Astrocyte of the hippocampus (primary cell): ENCODE measurements around the gene HNRNPA2B1.
"Not testable (repeated sequence)": the region's sequence is repeated elsewhere in the genome, so short reads cannot be mapped to it uniquely, and the experiment has no call there.

Experiments
- DNase-seq: peaks from one replicate; pipeline ENCODE4 v3.0.0; 2011; ENCODE audit warnings: low read depth, low spot score

The HNRNPA2B1 gene

DNA sequence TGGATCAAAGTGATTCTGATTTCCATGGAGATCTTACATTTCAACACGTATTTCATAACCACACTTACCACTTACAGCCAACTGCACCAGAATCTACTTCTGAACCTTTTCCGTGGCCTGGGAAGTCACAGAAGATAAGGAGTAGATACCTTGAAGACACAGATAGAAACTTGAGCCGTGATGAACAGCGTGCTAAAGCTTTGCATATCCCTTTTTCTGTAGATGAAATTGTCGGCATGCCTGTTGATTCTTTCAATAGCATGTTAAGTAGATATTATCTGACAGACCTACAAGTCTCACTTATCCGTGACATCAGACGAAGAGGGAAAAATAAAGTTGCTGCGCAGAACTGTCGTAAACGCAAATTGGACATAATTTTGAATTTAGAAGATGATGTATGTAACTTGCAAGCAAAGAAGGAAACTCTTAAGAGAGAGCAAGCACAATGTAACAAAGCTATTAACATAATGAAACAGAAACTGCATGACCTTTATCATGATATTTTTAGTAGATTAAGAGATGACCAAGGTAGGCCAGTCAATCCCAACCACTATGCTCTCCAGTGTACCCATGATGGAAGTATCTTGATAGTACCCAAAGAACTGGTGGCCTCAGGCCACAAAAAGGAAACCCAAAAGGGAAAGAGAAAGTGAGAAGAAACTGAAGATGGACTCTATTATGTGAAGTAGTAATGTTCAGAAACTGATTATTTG lies 15.3 kb downstream of the HNRNPA2B1 start:
- no peak for DNase-seq

DNA sequence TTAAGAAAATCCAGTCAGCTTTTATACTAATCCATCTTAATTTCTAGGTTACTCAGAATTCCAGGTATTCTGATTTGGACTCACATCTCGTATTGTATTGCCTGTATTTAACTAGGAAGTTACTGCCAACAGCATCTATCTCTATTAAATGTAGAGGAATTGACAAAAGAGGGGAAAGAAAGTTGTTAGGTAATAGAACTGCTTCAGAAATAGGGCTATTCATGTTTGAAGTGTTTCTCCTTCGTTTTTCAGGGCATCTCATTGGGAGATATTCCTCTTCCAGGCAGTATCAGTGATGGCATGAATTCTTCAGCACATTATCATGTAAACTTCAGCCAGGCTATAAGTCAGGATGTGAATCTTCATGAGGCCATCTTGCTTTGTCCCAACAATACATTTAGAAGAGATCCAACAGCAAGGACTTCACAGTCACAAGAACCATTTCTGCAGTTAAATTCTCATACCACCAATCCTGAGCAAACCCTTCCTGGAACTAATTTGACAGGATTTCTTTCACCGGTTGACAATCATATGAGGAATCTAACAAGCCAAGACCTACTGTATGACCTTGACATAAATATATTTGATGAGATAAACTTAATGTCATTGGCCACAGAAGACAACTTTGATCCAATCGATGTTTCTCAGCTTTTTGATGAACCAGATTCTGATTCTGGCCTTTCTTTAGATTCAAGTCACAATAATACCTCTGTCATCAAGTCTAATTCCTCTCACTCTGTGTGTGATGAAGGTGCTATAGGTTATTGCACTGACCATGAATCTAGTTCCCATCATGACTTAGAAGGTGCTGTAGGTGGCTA lies 16.1 kb downstream of the HNRNPA2B1 start:
- not testable (repeated sequence) for DNase-seq

DNA sequence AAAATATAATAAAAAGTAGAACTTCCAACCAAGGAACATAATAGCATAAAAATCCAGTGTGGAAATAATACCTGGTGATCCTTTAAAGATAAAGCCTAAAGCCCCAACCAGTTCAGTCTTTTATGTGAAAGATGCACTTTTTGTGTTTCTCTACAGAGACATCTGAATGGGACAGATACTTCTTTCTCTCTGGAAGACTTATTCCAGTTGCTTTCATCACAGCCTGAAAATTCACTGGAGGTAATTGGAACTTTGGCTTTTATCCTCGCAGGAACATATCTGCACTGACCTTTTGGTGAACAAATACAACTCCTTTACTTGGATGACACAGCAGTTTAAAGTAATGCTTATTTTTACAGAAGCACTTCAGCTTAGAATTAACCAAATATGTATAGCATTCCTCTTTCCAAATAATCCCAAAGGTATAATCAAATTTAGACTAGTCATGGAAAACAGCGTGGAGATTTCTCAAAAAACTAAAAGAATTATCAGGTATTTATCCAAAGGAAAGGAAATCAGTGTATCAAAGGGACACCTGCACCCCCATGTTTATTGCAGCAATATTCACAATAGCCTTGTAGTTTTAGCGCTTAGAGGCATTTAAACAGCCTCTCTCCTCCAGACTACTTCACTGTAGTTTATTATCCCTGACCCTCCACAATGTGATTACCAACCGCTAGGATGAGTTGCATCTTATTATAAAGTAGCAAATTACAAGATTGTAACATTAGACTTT lies 16.8 kb downstream of the HNRNPA2B1 start:
- DNase-seq = no peak

DNA sequence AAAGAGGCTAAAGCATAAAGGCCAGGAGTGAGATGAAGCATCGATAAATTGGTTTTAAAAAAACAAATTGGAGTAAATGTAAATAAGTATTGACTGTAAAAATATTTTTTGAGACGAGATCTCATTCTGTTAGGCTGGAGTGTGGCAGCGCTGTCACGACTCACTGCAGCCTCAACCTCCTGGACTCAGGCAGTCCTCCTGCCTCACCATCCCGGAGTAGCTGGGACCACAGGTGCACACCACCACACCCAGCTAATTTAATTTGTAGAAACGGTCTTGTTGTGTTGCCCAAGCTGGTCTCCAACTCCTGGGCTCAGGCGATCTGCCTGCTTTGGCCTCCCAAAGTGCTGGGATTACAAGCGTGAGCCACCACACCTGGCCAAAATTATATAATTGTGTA lies 17.8 kb downstream of the HNRNPA2B1 start:
- no peak for DNase-seq

DNA sequence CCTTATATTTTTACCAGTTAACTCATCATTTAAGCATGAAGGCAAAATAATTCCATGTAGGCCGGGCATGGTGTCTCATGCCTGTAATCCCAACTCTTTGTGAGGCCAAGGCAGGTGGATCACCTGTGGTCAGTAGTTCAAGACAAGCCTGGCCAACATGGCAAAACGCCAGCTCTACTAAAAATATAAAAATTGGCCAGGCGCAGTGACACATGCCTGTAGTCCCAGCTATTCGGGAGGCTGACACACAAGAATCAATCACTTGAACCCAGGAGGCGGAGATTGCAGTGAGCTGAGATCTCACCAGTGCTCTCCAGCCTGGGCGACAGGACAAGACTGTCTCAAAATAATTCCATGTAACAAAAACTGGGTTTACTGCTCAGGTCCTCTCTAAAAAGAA lies 18.3 kb downstream of the HNRNPA2B1 start:
- no peak for DNase-seq

DNA sequence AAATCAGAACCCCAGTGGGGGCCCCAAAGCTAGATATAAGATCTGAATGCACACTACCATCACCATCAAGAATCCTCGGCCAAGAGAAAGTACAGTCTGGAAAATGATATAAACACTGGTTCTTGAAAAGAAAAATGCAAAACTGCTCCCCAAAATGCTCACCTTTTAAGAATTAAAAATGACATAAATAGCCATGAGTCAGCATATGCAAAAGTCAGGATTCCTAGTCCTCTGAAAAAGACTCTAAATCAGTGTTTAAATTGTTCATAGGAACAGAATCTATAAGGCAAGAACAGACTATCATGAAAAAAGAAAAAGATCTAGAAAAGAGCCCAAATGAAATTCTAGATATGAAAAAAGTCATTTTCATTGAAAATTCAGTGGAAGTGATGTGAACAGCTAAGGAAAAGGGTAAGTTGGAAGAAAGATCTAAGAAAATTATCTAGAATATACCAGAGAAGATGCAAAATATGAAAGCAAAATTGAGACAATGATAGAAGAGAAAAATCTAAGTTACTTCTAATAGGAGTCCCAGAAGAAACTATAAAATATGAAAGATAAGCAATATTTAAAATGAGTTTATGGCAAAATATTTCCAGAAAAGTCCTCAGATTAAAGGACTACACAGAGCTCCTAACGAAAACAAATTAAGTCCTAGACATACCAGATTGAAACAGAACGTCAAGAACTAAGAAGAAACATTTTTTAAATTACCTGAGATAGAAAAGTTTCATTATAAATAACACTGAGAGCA lies 18.9 kb downstream of the HNRNPA2B1 start:
- DNase-seq = no peak

DNA sequence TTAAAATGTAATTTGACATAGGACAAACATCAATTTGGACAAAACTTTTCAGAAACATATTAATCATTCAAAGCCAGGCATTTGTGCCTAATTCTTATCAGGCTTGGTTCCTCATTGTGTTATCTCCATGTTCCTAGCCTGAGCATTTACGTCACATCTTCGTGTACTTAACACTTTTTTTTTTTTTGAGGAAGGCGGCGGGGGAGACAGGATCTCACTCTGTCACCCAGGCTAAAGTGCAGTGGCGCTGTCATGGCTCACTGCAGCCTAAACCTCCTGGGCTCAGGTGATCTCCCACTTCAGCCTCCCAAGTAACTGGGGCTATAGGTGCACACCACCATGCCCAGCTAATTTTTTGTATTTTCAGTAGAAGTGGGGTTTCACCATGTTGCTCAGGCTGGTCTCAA lies 19.8 kb downstream of the HNRNPA2B1 start:
- no peak for DNase-seq

DNA sequence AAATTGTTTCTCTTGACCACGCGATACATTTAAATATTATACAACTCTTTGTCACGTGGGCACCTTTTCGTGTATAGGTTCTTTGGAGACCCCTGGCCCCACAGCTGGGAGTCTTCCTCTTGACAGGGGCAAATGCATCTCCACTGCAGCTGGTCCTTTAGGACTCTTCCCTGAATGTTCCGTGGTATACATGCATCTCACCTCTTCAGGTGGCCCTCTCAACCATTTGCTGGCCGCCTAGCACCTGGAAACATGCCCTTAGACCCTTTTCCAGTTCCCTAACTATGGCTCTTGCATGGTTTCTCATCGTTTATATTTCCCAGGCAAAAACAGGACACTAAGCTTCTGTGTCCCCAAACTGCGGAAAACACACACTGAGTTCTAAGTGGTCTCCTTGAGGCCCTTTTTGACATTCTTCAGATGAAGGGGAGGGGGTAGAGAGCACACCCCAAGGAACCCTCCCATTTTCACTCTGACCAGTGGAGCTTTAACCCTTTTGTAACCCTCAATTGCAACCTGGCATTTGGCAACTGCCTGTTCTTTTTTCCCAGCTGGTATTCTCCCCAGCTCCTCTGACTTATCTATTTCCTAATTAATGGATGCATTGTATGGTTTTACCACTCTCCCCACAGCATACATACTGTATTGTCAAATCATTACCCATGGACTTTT lies 20.6 kb downstream of the HNRNPA2B1 start:
- DNase-seq = no peak

DNA sequence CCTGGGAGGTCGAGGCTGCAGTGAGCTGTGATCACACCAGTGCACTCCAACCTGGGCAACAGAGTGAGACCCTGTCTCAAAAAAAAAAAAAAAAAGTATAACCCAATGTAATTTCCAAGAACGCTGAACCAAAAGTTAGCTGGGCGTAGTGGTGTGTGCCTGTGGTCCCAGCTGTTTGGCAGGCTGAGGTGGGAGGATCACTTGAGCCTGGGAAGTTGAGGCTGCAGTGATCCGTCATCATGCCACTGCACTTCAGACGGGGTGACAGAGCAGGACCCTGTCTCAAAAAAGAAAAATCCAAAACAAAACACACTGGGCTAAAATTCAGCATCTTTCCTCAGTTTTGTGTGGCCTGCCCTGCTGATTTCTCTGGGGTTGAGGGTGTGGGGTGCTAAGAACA lies 21.1 kb downstream of the HNRNPA2B1 start:
- DNase-seq = no peak

DNA sequence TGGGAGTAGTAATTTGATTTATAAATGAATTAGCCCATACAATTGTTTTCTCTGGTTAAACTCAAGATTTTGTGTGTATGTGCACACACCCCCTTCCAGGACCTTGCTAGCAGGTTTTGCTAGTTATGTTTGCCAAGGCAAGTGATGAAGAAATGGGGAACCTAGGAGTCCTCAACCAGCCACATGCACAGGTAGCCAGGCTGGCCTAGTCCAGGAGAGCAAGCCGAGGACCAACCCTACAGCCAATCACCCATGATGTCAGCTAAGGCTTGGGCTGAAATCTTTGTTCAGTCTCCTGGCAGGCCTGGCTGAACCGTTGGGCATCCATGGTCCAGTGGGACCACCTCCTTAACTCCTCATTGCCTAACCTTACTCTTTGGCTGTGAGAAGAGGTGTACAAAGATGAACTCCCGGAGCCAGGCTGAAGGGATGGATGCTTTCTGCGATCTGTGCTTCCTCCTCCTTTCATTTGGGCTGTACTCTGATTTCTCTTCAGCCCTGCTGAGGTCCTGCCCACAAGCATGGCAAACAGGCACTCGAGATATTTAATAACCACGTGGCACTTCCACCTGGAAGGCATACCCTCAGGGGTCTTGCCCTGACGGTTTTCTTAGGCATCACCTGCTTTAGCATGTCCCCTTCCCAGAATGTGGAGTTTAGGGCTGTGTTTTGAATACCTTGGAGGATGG lies 22.1 kb downstream of the HNRNPA2B1 start:
- DNase-seq = no peak

DNA sequence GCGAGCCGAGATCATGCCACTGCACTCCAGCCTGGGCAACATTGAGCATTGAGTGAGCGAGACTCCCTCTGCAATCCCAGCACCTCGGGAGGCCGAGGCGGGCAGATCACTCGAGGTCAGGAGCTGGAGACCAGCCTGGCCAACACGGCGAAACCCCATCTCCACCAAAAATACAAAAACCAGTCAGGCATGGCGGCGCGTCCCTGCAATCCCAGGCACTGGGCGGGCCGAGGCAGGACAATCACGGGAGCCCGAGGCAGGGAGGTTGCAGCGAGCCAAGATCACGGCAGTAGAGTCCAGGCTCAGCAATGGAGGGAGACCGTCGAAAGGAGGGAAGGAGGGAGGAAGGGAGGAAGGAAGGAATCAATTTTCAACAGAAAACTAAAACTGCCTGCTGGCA lies 23.3 kb downstream of the HNRNPA2B1 start:
- not testable (repeated sequence) for DNase-seq

DNA sequence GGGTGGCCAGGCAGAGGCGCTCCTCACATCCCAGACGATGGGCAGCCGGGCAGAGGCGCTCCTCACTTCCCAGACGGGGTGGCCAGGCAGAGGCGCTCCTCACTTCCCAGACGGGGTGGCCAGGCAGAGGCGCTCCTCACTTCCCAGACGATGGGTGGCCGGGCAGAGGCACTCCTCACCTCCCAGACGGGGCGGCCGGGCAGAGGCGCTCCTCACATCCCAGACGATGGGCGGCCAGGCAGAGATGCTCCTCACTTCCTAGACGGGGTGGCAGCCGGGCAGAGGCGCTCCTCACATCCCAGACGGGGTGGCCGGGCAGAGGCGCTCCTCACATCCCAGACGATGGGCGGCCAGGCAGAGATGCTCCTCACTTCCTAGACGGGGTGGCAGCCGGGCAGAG lies 23.9 kb downstream of the HNRNPA2B1 start:
- not testable (repeated sequence) for DNase-seq

DNA sequence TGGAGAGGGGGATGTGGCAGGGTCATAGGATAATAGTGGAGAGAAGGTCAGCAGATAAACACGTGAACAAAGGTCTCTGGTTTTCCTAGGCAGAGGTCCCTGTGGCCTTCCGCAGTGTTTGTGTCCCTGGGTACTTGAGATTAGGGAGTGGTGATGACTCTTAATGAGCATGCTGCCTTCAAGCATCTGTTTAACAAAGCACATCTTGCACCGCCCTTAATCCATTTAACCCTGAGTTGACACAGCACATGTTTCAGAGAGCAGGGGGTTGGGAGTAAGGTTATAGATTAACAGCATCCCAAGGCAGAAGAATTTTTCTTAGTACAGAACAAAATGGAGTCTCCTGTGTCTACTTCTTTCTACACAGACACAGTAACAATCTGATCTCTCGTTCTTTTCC lies 24.6 kb downstream of the HNRNPA2B1 start:
- DNase-seq = not testable (repeated sequence)

DNA sequence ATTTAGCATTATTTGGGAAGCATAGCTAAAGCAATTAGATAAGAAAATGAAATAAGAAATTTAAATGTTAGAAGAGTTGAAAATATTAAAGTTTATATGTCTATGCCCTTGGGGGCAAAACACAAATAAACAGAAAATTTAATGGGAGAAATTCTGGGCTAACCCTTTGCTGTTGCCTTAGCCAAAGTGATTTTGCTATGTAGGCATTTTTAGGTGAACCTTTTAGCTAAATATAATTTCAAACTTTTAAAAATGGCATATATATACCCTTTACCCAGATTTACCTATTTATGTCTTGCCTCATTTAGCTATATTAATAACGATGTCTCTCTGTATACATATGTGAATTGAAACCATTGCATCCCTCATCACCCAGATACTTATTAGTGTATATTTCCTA lies 28.5 kb downstream of the HNRNPA2B1 start:
- no peak for DNase-seq

DNA sequence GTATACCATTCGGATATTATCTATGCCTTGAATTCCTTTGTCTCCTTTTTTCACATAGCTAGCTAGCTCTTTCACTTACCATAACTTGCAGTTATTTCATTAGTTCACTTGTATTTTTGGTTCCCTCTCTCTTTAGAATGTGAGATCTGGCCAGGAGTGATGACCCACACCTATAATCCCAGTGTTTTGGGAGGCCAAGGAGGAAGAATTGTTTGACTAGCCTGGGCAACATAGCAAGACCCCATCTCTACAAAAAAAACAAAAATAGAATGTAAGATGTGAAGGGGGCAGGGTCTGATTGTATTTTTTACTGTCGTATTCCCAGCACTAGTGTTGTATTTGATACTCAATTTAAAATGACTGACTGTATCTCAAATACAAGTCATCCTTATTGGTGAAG lies 28.9 kb downstream of the HNRNPA2B1 start:
- no peak for DNase-seq

DNA sequence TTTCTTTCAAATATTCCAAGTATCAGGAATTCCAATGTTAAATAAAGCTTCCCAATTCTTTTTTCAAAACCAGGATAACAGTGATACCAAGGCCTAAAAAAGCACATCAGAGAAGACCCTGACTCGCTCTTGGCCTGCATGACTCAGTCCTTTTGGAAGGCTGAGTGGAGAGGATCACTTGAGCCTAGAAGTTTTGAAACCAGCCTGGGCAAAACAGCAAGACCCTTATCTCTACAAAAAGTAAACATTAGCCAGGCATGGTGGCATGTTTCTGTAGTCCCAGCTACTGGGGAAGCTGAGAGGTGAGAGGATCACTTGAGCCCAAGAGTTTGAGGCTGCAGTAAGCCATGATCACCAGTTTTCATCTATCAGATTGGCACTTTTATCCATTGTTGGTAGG lies 29.9 kb downstream of the HNRNPA2B1 start:
- no peak for DNase-seq

DNA sequence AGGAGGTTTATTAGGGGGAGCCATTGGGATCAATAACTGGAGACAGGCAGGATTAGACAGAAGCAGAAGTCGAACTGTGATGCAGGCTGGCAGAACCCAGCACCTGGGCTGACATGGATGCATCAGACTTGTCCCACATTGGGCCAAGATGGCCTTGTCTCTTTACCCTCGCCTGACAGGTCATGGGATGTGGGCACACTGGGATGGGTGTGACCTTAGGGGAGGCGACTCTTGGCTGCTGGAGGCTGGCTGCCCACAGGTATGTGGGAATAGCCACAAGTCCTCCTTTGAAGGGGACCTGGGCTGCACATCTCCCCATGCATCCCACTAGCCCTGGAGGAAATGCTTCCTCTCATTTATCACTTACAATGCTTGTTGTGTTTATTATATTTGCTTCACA lies 31.3 kb downstream of the HNRNPA2B1 start:
- no peak for DNase-seq

DNA sequence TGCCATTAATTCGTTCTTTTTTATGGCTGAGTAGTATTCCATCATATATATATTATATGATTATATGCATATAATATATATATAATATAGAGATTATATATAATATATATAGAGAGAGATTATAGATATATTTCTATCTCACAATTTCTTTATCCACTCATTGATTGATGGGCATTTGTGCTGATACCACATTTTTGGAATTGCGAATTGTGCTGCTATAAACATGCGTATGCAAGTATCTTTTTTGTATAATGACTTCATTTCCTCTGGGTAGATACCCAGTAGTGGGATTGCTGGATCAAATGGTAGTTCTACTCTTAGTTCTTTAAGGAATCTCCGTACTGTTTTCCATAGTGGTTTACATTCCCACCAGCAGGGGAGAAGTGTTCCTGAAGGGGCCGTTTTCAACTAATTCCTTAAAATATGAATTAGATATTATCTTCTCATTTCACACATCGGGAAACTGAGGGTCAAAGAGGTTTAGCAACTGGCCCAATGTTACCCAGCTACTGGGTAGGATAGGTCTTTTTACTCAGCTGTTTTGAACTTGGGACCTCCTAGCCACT lies 32.0 kb downstream of the HNRNPA2B1 start:
- no peak for DNase-seq

DNA sequence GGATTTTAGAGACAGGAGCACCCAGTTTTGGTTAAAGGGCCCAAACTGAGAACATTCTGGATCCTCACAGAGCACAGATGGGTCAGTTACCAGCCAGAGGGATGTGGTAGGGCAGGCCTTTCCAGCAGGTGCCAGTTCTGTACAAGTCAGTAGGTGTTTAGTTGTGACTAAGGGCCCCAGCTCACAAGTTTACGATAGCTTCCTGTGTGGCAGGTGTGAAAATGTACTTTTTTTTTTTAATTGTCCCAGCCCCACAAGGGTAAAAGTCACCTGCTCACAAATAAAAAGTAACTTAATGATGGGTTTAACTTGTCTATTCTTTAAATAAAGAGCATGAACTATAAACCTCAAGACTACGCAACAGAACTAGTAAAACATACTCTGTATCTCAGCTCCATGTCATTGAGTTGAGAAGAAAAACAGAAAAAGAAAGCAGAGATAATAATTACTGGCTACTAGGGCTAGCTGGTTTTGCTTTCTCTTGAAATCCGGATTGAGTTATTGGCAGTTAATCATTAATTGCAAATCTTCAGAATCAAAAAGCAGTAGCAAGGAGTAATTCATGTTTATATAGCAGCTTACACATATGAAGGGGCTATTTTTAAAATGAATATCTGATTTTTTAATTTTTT lies 33.1 kb downstream of the HNRNPA2B1 start:
- DNase-seq = no peak
